HUES64 (cell line): ENCODE data around the gene AK8.

Source experiments
- H3K27ac ChIP-seq: 2 replicates; pipeline ENCODE4 v1.7.0; 2013; ENCODE audit warnings: low read depth, low read length, inconsistent platforms
- H3K27me3 ChIP-seq: 2 replicates; pipeline ENCODE4 v1.6.1; 2013; ENCODE audit warnings: mild to moderate bottlenecking, low read length; ENCODE audit not compliant: insufficient read depth
- H3K36me3 ChIP-seq: 2 replicates; pipeline ENCODE4 v1.6.1; 2013; ENCODE audit warnings: mild to moderate bottlenecking, low read length; ENCODE audit not compliant: insufficient read depth
- H3K4me1 ChIP-seq: 2 replicates; pipeline ENCODE4 v1.6.1; 2013; ENCODE audit warnings: mild to moderate bottlenecking, low read length, moderate library complexity; ENCODE audit not compliant: insufficient read depth
- H3K4me3 ChIP-seq: 2 replicates; pipeline ENCODE4 v1.5.1; 2013; ENCODE audit warnings: mild to moderate bottlenecking, low read length, moderate library complexity
- H3K9ac ChIP-seq: 2 replicates; pipeline ENCODE4 v1.6.1; 2013; ENCODE audit warnings: mild to moderate bottlenecking, low read depth, low read length
- H3K9me3 ChIP-seq: 2 replicates; pipeline ENCODE4 v1.6.1; 2013; ENCODE audit warnings: low read depth, low read length; ENCODE audit not compliant: insufficient read depth
- WGBS: fragments of 150-250, 120-280 bp; methylation state at CpG from one replicate; pipeline ENCODE4 v1.1.7; 2013; ENCODE audit warnings: missing lambda C conversion rate; 5-methylcytosine and 5-hydroxymethylcytosine counted together

Gene AK8

DNA sequence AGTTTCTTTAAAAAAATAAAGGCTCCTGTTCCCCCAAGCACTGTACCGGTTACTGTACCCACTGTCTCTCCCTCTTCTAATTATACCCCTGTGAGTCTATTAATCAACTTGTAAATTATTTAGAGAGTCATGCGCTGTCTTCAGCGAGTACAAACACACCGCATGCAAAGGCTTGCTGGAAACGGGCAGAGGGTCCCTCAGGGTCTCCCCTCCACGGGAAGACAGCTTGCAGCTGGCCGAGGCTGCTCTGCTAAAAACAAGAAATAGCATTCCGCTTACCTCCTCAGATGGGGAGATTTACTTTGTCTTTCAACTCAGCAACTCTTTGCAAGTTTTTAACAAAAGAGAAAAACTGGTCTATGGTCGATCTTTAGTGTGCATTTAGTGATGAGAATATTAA is 71.8 kb downstream of the AK8 start:
- peaks cover 18% of the 10 kb centered on the region for H3K4me1 ChIP-seq
- H3K27ac ChIP-seq = no peak overlapping the region; the same call in 1 of the 2 replicates
- no peaks in the 10 kb centered on the region for H3K27me3 ChIP-seq
- H3K9me3 ChIP-seq = no peaks in the 10 kb centered on the region
- H3K4me3 ChIP-seq = no peak overlapping the region
- WGBS = 56% methylated on average over 8 of the region's 9 CpGs
- no peaks in the 10 kb centered on the region for H3K36me3 ChIP-seq
- H3K9ac ChIP-seq = no peak overlapping the region

DNA sequence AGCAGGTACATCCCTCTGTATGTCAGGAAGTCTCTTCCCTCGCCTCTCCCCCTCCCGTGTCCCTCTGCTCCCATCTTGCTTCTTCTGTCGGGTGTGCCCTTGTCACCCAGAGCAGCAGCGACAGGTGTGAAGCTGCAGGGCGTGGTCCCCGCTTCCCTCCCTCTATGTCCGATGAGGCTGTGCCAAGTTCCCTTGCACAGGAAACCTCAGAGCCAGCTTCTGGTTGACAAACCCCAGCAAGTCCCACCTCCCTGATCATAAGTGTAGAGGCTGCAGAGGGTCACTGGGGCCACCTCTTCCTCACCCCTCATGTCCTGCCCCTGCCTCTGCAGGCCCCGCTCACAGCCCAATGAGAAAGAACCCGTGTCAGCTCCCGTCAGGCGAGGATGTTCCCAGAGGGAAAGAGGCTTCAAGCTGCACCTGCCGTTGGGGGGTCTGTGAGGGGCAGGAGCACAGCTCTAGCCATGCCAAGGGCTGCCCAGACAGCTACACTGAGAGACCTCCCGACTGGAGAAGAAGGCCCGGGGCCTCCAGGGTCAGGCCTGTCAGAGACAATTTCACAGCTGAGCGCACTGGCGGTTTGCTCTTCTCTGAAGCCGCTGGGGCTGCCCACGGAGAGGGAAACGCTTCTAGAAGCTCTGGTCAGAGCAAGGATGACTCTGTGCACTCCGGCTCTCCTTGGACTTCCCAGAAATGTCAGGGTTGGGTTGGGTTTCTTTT is 73.3 kb downstream of the AK8 start:
- H3K4me3 ChIP-seq = no peak overlapping the region
- H3K27me3 ChIP-seq = peaks cover 6% of the 10 kb centered on the region
- peaks cover 18% of the 10 kb centered on the region for H3K4me1 ChIP-seq
- H3K36me3 ChIP-seq = no peaks in the 10 kb centered on the region
- 89% methylated on average over 20 of the region's 20 CpGs for WGBS
- H3K9ac ChIP-seq = no peak overlapping the region
- H3K9me3 ChIP-seq = no peaks in the 10 kb centered on the region
- no peak overlapping the region for H3K27ac ChIP-seq

DNA sequence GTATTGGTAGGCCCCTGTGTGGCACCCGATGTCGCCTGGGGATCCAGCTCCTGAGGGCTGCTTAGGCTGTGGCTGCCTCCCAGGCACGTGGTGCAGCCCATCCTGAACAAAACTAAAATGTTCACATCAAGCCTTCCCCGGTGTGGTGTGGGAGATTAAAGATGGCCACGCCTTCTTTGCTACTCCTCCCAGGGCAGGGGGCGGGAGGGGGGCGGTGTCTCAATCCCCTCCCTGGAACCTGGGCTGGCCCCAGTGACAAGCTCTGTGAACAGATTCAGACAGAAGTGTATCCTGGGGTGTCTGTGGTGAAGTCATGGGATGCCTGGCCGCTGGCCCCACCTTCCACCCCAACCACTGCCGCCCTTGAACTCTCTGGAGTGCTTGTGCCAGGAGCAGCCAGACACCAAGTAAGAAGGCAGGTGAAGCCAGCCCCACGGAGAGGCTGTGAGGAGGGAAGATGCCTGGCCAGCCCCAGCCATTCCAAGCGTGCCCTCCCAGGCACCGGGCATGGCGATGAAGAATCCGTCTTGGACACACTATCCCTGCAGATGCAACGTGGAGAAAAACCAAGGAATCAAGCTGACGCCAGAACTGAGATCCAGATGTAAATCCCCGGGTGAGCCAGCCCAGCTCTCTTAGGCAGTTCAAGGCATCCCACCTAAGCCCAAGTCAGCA is 75.8 kb downstream of the AK8 start:
- Histone ChIP-seq H3K36me3 (no peaks in the 10 kb centered on the region), H3K4me3 (no peak overlapping the region), H3K27me3 (peaks cover 31% of the 10 kb centered on the region), H3K9me3 (no peaks in the 10 kb centered on the region), H3K4me1 (peaks cover 14% of the 10 kb centered on the region), H3K27ac (no peak overlapping the region), H3K9ac (no peak overlapping the region)
- 78% methylated on average over 17 of the region's 17 CpGs for WGBS

DNA sequence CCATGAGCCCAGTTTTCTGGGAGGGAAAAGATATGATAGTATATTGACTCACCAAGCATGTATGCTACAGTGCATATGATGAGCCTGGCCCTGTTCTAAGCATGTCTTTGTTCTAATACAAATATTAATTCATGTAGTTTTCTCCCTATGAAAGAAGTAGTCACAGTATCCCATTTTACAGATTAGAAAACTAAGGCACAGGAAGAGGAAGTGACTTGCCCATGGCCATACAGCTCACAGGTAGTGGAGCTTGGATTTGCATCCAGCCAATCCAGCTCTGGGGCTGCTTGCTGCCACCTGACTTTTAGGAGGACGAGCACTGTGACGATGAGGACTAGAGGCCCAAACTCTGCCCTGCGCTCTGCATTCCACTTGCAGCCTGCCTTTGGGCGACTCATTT is 76.4 kb downstream of the AK8 start:
- Histone ChIP-seq H3K27ac (no peak overlapping the region), H3K4me1 (peaks cover 9% of the 10 kb centered on the region), H3K9me3 (no peaks in the 10 kb centered on the region), H3K4me3 (no peak overlapping the region), H3K9ac (no peak overlapping the region), H3K27me3 (peaks cover 37% of the 10 kb centered on the region), H3K36me3 (no peaks in the 10 kb centered on the region)
- 90% methylated on average over 4 of the region's 4 CpGs for WGBS

DNA sequence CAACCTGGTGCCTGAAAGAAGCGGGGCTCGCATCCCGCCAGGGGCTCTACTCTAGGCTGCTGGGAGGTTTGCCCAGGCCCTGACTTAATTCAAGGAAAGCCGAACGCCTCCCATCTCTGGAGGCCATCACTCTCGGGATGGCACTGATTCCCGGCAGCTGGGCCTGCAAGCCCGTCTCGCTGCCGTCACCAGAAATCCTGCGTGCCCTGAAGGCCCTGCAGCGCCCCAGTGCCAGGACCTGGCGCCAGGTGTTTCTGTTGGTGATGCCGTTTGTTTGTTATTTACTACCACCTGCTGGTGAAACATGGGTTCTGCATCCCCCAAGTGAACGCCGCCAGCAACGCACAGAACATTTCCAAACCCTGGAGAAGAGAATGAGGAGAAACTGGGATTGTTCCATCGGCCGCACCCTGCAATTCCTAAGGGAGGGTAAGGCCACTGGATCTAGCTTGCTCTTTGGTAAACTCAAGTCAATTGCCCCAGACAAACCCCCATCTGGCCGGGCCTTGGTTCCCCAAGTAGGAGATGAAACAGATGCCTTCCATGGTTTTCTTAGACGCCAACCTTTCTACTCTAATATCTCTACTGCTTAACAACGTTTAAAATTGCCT is 77.9 kb downstream of the AK8 start:
- 32% methylated on average over 22 of the region's 22 CpGs for WGBS

DNA sequence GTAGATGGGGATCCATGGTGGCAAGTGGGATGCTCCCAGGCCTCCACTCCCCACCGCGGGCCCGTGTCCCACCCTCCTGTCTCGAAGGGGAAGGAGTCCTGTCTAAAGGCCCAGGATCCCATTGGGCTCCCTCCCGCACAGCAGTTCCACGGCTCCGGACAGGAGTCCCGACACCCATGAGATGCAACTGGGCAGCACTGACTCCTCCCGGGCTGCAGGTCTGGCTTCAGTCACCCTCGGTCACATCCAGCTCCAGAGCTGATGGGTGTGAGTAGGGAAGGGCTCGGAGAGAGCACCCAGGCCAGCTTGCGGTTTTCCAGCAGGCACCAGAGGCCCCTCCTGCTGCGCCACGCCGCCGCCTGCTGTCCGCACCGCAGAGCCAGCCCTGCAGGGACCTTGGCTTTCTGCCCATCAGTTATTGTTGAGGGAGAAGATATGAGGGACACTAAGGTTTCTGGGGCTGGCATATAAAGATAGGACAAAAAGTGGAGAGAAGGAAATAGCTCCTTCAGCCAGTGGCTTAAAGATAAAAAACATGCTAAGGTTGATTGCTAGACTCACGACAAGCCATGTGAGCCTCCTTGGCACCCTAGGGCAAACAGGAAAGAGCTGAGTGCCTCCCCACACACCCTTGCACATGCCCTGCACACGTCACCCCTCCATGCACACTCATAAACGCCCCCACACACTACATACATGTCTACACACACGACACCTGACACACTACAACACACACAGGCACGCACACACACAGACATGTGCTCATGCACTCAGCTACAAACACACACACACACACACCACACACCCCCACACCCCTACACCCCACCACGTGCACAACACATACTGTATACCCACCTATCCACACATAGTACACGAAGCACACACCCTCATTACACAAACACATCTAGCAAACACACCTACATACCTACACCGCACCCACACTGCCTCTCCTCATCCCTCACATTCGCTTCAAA is 79.0 kb downstream of the AK8 start:
- 81% methylated on average over 27 of the region's 27 CpGs for WGBS

More for the DNA sequence above, 77.9 kb downstream of the AK8 start:
- Histone ChIP-seq H3K27ac (no peak overlapping the region), H3K4me1 (no peaks in the 10 kb centered on the region), H3K4me3 (no peak overlapping the region), H3K27me3 (peaks cover 52% of the 10 kb centered on the region), H3K9me3 (no peaks in the 10 kb centered on the region), H3K36me3 (no peaks in the 10 kb centered on the region), H3K9ac (no peak overlapping the region)

DNA sequence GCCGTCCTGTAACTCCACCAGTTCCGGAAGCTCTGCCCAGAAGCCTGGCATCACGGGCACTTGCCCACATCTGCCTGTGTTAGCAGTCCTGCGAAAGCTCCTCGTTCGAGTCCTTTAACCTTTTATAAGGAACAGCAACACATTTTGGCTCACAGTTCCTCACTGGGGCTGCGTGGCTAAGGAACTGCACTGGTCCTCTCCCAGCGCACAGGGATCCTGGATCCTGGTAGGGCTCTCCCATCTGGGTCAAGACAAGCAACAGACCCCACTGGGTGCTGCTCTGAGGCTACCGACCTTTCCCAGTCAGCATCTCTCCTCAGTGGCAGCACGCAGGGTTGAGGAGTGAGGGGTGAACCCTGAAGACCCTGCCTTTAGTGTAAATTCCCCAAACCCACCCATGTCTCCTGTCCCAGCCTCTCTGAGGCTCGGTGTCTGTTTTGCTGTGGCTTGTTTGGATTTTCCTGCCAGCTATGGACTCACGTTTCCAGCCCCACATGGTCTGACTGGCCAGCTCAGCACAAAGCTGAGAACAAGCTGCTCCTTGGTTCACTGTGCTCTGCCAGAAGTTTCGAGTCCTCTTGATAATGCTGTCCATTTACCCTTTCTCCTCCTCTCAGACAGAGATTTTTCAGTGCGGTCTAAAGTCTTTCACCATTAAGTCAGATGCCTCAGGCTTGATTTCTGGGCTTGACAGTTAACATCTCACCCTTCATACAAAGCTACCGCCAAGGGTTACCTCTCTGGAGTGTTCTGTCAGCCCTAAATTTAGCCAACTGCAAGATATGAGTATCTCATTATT is 80.0 kb downstream of the AK8 start:
- no peak overlapping the region for H3K27ac ChIP-seq
- H3K9ac ChIP-seq = no peak overlapping the region
- H3K4me3 ChIP-seq = no peak overlapping the region
- 87% methylated on average over 15 of the region's 15 CpGs for WGBS
- H3K9me3 ChIP-seq = no peaks in the 10 kb centered on the region
- no peaks in the 10 kb centered on the region for H3K4me1 ChIP-seq
- H3K27me3 ChIP-seq = peaks cover 73% of the 10 kb centered on the region
- no peaks in the 10 kb centered on the region for H3K36me3 ChIP-seq

More for the DNA sequence above, 79.0 kb downstream of the AK8 start:
- no peak overlapping the region for H3K9ac ChIP-seq
- H3K4me3 ChIP-seq = no peak overlapping the region
- H3K27me3 ChIP-seq = peaks cover 62% of the 10 kb centered on the region
- H3K27ac ChIP-seq = no peak overlapping the region
- H3K4me1 ChIP-seq = no peaks in the 10 kb centered on the region
- H3K9me3 ChIP-seq = no peaks in the 10 kb centered on the region
- H3K36me3 ChIP-seq = no peaks in the 10 kb centered on the region

DNA sequence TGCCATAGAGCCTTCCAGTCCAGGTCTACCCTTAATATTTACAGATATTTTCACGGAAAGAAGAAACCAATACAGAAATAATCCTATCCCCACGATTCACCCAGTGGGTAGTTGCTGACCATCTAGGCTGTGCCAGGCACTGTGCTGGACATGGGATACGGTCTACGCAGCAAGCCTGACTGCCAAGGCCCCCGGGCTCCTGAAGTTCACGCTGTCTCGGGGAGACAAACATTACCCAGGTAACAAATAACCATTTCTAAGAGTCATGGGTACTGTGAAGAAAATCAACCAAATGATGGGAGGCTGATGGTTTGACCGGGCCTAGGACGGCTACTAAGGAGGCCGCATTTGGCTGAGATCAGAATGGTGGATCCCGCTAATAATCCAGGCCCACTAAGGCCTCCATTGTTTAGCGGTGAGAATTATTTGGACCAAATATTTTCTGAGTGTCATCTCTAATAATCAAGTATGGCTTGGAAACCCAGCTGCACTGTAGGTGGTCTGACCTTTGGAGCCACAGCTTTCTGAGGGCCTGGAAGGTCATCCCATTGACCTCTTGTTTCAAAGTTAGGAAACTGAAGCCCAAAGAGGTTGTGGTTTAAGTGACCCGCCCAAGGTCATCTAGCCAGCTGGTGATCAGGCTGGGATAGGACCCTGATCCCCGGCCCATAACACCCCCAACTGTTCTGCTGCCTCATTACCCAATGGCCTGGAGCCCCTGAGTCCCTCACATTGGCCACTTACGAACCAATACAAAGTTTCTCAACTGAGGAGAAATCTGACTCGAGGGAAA is 82.4 kb downstream of the AK8 start:
- no peak overlapping the region for H3K4me3 ChIP-seq
- no peak overlapping the region for H3K27ac ChIP-seq
- H3K9ac ChIP-seq = no peak overlapping the region
- H3K36me3 ChIP-seq = no peaks in the 10 kb centered on the region
- WGBS = 84% methylated on average over 16 of the region's 16 CpGs
- no peaks in the 10 kb centered on the region for H3K9me3 ChIP-seq
- peaks cover 96% of the 10 kb centered on the region for H3K27me3 ChIP-seq
- H3K4me1 ChIP-seq = no peaks in the 10 kb centered on the region

DNA sequence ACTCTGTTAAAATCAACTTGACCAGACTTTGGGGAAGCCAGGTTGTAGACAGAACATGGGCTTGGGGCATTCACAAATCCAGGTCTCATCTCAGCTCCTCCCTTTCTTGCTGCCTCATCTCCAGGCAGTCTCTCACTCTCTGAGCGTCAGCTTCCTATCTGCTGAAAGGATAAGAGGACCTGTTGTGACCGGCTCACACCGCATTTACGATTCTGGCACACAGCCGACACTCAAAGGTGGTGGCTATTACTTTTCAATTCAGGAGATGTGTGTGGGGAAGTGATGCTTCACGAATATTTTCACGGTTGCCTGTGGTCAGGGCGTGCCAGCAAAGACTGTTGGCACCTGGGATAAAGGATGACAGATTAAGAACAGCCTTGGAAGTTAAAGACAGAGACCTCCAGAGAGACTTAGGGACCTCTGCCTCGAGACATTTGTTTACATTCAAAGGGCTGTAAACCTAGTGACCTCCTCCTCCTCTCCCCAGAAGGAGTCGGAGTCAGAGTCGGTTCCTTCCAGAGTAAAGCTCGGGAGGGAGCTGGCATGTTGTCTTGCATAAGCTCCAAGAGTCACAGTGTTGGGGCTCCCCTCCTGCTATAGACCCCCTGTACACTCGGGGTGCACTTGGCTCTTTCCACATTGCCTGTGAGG is 83.2 kb downstream of the AK8 start:
- WGBS = 22% methylated on average over 13 of the region's 13 CpGs
- no peaks in the 10 kb centered on the region for H3K4me1 ChIP-seq
- no peaks in the 10 kb centered on the region for H3K9me3 ChIP-seq
- H3K27me3 ChIP-seq = peaks cover 95% of the 10 kb centered on the region
- H3K4me3 ChIP-seq = no peak overlapping the region
- no peak overlapping the region for H3K27ac ChIP-seq
- H3K9ac ChIP-seq = no peak overlapping the region
- H3K36me3 ChIP-seq = no peaks in the 10 kb centered on the region
